ENCODE data around the gene FMN1. TPM values are rescaled to one million over a fixed set of nuclear protein-coding genes. Genes with fewer than 3 reads are reported as not detected.

The FMN1 gene
- total RNA-seq, 1 experiment from 2014 or later, result 4.5 TPM

DNA sequence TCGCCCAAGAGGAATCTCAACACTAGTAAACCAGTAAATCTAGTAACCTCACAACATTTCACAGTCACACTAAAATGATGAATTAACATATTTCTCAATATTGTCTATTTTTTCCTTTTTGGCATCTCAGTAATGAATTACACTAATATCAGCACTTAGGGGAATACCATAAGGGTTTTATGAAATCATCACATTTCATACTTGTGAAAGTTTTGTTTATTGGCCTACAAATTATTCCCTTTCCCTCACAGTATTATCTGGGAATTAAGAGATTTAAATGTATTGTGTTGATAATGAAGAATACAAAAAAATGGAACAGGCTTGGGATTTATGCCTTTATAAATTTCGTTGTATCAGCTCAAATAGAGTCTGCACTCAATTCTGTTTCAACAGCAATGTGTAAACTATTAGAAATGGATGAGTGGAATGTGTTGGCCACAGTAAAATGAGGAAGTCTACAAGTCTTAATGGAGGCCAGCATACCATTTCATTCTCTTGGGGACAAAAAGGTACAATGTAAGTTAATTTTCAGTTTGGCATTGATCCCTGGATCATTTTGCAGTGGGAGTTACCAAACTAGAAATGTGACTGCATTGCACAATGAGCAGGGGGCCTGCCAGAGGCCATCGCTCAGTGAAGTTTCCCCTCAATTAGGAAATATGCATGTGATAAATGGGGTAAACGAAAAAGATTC is 195.4 kb downstream of the FMN1 start:
- ChIA-PET POLR2A (no interaction called here), CTCF (interaction anchor here (0.5 kb wide), 1 partner anchor 287 kb away, joined by 3 read pairs; no protein-coding TSS in a partner anchor)
- H3K4me3 Mint-ChIP-seq, result no peak overlapping the region
- H3K9me3 Mint-ChIP-seq, result no peaks in the 10 kb centered on the region
- no peak for DNase-seq (ENCODE audit: low spot score)
- no peak overlapping the region for H3K27ac Mint-ChIP-seq
- H3K4me1 Mint-ChIP-seq, result peaks cover 2% of the 10 kb centered on the region
- H3K36me3 Mint-ChIP-seq, result no peaks in the 10 kb centered on the region
- no peak for ATAC-seq
- no peaks in the 10 kb centered on the region for H3K27me3 Mint-ChIP-seq (ENCODE audit: low read depth)
- no peak for TF ChIP-seq ZNF512 (CRISPR knock-in tag; IDR thresholded peaks at IDR 0.05; ENCODE audit: borderline replicate concordance)
- TF ChIP-seq SMAD3 (CRISPR knock-in tag; IDR thresholded peaks at IDR 0.05; ENCODE audit: borderline replicate concordance), result no peak
- no peak for TF ChIP-seq NR2C2 (CRISPR knock-in tag; IDR thresholded peaks at IDR 0.05)
- TF ChIP-seq EMX1 (CRISPR knock-in tag; IDR thresholded peaks at IDR 0.05), result no peak
- no peak for TF ChIP-seq SOX15 (CRISPR knock-in tag; IDR thresholded peaks at IDR 0.05)
- no peak for TF ChIP-seq ERG (CRISPR knock-in tag; IDR thresholded peaks at IDR 0.05)
- TF ChIP-seq HMGA2 (CRISPR knock-in tag; IDR thresholded peaks at IDR 0.05), result no peak
- TF ChIP-seq ZNF121 (CRISPR knock-in tag; IDR thresholded peaks at IDR 0.05), result no peak
- TF ChIP-seq, protein P1, sequence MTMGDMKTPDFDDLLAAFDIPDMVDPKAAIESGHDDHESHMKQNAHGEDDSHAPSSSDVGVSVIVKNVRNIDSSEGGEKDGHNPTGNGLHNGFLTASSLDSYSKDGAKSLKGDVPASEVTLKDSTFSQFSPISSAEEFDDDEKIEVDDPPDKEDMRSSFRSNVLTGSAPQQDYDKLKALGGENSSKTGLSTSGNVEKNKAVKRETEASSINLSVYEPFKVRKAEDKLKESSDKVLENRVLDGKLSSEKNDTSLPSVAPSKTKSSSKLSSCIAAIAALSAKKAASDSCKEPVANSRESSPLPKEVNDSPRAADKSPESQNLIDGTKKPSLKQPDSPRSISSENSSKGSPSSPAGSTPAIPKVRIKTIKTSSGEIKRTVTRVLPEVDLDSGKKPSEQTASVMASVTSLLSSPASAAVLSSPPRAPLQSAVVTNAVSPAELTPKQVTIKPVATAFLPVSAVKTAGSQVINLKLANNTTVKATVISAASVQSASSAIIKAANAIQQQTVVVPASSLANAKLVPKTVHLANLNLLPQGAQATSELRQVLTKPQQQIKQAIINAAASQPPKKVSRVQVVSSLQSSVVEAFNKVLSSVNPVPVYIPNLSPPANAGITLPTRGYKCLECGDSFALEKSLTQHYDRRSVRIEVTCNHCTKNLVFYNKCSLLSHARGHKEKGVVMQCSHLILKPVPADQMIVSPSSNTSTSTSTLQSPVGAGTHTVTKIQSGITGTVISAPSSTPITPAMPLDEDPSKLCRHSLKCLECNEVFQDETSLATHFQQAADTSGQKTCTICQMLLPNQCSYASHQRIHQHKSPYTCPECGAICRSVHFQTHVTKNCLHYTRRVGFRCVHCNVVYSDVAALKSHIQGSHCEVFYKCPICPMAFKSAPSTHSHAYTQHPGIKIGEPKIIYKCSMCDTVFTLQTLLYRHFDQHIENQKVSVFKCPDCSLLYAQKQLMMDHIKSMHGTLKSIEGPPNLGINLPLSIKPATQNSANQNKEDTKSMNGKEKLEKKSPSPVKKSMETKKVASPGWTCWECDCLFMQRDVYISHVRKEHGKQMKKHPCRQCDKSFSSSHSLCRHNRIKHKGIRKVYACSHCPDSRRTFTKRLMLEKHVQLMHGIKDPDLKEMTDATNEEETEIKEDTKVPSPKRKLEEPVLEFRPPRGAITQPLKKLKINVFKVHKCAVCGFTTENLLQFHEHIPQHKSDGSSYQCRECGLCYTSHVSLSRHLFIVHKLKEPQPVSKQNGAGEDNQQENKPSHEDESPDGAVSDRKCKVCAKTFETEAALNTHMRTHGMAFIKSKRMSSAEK (CRISPR knock-in tag; IDR thresholded peaks at IDR 0.05; ENCODE audit: borderline replicate concordance), result no peak
- no peak for TF ChIP-seq GABPB1 (CRISPR knock-in tag; IDR thresholded peaks at IDR 0.05)
- TF ChIP-seq NFE2L1 (CRISPR knock-in tag; IDR thresholded peaks at IDR 0.05), result no peak
- TF ChIP-seq ZNF281 (CRISPR knock-in tag; IDR thresholded peaks at IDR 0.05), result no peak

- CTCF ChIA-PET, result interaction anchor here (1.0 to 2.1 kb wide), 5 partner anchors 42 to 349 kb away, joined by 3 to 8 read pairs (median 5); no protein-coding TSS in a partner anchor
Observed at GRCh38 chr15:32998182-32998581, 196.3 kb downstream of the FMN1 start.

More at GRCh38 chr15:32998182-32998581, 196.3 kb downstream of the FMN1 start:
- no peaks in the 10 kb centered on the region for H3K36me3 Mint-ChIP-seq
- H3K27ac Mint-ChIP-seq, result no peak overlapping the region
- peaks cover 9% of the 10 kb centered on the region for H3K4me1 Mint-ChIP-seq
- H3K4me3 Mint-ChIP-seq, result no peak overlapping the region
- no peak for TF ChIP-seq ZBTB43 (CRISPR knock-in tag; IDR thresholded peaks at IDR 0.05)
- no peak for TF ChIP-seq ZNF281 (CRISPR knock-in tag; IDR thresholded peaks at IDR 0.05)
- no peak for TF ChIP-seq ZNF423 (CRISPR knock-in tag; IDR thresholded peaks at IDR 0.05)
- TF ChIP-seq MYBL2 (CRISPR knock-in tag; IDR thresholded peaks at IDR 0.05), result no peak
- TF ChIP-seq, protein P2, sequence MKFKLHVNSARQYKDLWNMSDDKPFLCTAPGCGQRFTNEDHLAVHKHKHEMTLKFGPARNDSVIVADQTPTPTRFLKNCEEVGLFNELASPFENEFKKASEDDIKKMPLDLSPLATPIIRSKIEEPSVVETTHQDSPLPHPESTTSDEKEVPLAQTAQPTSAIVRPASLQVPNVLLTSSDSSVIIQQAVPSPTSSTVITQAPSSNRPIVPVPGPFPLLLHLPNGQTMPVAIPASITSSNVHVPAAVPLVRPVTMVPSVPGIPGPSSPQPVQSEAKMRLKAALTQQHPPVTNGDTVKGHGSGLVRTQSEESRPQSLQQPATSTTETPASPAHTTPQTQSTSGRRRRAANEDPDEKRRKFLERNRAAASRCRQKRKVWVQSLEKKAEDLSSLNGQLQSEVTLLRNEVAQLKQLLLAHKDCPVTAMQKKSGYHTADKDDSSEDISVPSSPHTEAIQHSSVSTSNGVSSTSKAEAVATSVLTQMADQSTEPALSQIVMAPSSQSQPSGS (CRISPR knock-in tag; IDR thresholded peaks at IDR 0.05; ENCODE audit: borderline replicate concordance, low read depth), result no peak
- no peak for TF ChIP-seq SOX15 (CRISPR knock-in tag; IDR thresholded peaks at IDR 0.05)
- H3K27me3 Mint-ChIP-seq (ENCODE audit: low read depth), result no peaks in the 10 kb centered on the region
- POLR2A ChIA-PET, result no interaction called here
- DNase-seq (ENCODE audit: low spot score) (no peak), ATAC-seq (no peak)
- no peaks in the 10 kb centered on the region for H3K9me3 Mint-ChIP-seq
